Heart left ventricle (tissue), 16 donors: ENCODE measurements around the gene SUFU. TPM values are rescaled to one million over a fixed set of nuclear protein-coding genes. Genes with fewer than 3 reads are reported as not detected.

Source experiments
- ATAC-seq, 4 donors: fragments of 200-7000 bp; cut with Tn5 transposase; one replicate each; pipeline ENCODE4 v1.9.1; 2020 to 2022; ENCODE audit warnings: moderate library complexity in 4 of 4, mild to moderate bottlenecking in 3 of 4, moderate number of reproducible peaks in 1 of 4
- DNase-seq, 5 donors: peaks; one replicate each; pipeline ENCODE4 v3.0.0-alpha.2; 2020
- H3K27ac ChIP-seq, 12 donors: fragments of 200-600 bp; sonication (generic) in 4 of 12; one replicate each; pipeline versions ENCODE4 v1.5.0 to v1.8.0; 2016 to 2022; ENCODE audit warnings: mild to moderate bottlenecking in 2 of 12
- H3K27me3 ChIP-seq, 9 donors: fragments of 200-600 bp; sonication (generic) in 2 of 9; one replicate each; pipeline versions ENCODE4 v1.5.1 to v1.8.0; 2016 to 2022; ENCODE audit warnings: mild to moderate bottlenecking in 3 of 9
- H3K36me3 ChIP-seq, 9 donors: fragments of 200-600 bp; sonication (generic) in 2 of 9; one replicate each; pipeline versions ENCODE4 v1.5.0 to v1.8.0; 2018 to 2022; ENCODE audit warnings: mild to moderate bottlenecking in 2 of 9
- H3K4me1 ChIP-seq, 12 donors: fragments of 200-600 bp; sonication (generic) in 4 of 12; one replicate each; pipeline versions ENCODE4 v1.5.0 to v1.8.0; 2016 to 2022; ENCODE audit warnings: mild to moderate bottlenecking in 3 of 12
- H3K4me3 ChIP-seq, 12 donors: fragments of 200-600 bp; sonication (generic) in 4 of 12; one replicate each; pipeline versions ENCODE4 v1.5.0 to v1.8.0; 2017 to 2022; ENCODE audit warnings: mild to moderate bottlenecking in 9 of 12, moderate library complexity in 4 of 12
- H3K9me3 ChIP-seq, 12 donors: fragments of 200-600 bp; sonication (generic) in 4 of 12; one replicate each; pipeline versions ENCODE4 v1.5.0 to v1.8.0; 2016 to 2022; ENCODE audit warnings: mild to moderate bottlenecking in 1 of 12
- CTCF ChIP-seq, 12 donors: fragments of 200-600 bp; sonication (generic) in 4 of 12; IDR thresholded peaks; one replicate each; pipeline versions ENCODE4 v1.5.0 to v1.8.0; 2018 to 2022; ENCODE audit warnings: antibody characterized with exemption in 12 of 12, mild to moderate bottlenecking in 5 of 12
- POLR2A ChIP-seq, 2 donors: fragments of 450-650 bp; IDR thresholded peaks; one replicate each; pipeline ENCODE4 v1.6.1; 2017; ENCODE audit warnings: antibody characterized with exemption in 2 of 2, mild to moderate bottlenecking in 2 of 2, moderate library complexity in 2 of 2
- WGBS, 4 donors: extraction: QIAGEN DNeasy Blood & Tissue Kit in 2 of 4; methylation state at CpG; one replicate each; pipeline versions ENCODE4 v1.1.5 to v1.1.7; 2013 to 2018; 5-methylcytosine and 5-hydroxymethylcytosine counted together
- intact Hi-C, 10 donors: fragments of 100-400 bp; cut with DNase I; formaldehyde crosslinking; loops; one replicate each; pipeline versions ENCODE4 v1.11.1 to v1.14.2; 2022
- polyA plus RNA-seq, 2 donors: library from polyadenylated mRNA; stranded (reverse); fragments of 200-250 nt; gene quantifications; one replicate each; pipeline ENCODE4 v1.2.3, GENCODE V29; 2013
- total RNA-seq, 9 donors: library from RNA; depleted of rRNA in 2 of 9; stranded (reverse); fragments of >200 nt in 2 of 9; fragmentation: NEBNext Ultra II Directional in 3 of 9; extraction: Animal tissue kit (Norgen Biotek cat#: 25700) in 3 of 9; gene quantifications; one replicate each; pipeline versions ENCODE4 v1.1.0 to v1.2.4, GENCODE V29; 2016 to 2023
- donor health status: ischemic (EF 13 %, LVEDD 7.1; RV severe dilation, severe dysfunction).
- donor health status: healthy with polysubstance abuse.
- donor health status: DM: no; HTN: yes; CAD: no.
- donor health status: DM: no; HTN: no; CAD: no.
- donor health status: ischemic (EF 25% LVEDD 6.9; RV normal size, moderate dysfunction).
- donor health status: ischemic (EF 25% LVEDD 5.7; RV mildly dilated, moderate dysfunction).
- donor health status: healthy.
- donor health status: DM: yes; HTN: yes; CAD: no.
- donor health status: ischemic (EF 35%, LVEDD 5.7; RV mildly dilated, moderate dysfunction).
- donor health status: nonischemic (EF 11% LVEDD 7.7; RV severe dilation, severe dysfunction).
- donor health status: DM: yes; HTN: yes; CAD: no.
- donor health status: PGD.
- donor health status: ischemic (EF 29% LVEDD 5.4; RV normal size, mild dysfunction).
- donor health status: nonischemic (EF 23%, LVEDD 6.1; RV moderate dilation, normal function).

The SUFU gene
- total and polyA plus RNA-seq, 11 donors, result 3.7 to 12.7 (median 7.5) TPM

- DNase-seq (peak in 2 of 5 donors; percentile 20 to 25), ATAC-seq (no peak)
- peak overlapping the region in 10 of 12 donors; percentile 68 to 91 (median 79) for H3K27ac ChIP-seq
- H3K9me3 ChIP-seq, result no peaks in the 10 kb centered on the region
- intact Hi-C loops, result no loop called here
- H3K36me3 ChIP-seq, result peaks cover 0 to 20% (median 8%) of the 10 kb centered on the region in 9 donors
- H3K4me1 ChIP-seq, result peaks cover 23 to 88% (median 63%) of the 10 kb centered on the region in 12 donors
- TF ChIP-seq POLR2A (IDR thresholded peaks at IDR 0.05) (no peak), CTCF (IDR thresholded peaks at IDR 0.05) (no peak)
- 87 to 93% (median 89%) methylated on average over 8 to 10 of the region's 10 CpGs for WGBS, 4 donors
- no peaks in the 10 kb centered on the region for H3K27me3 ChIP-seq
- no peak overlapping the region for H3K4me3 ChIP-seq
These were observed 128.0 kb downstream of the SUFU start for GRCh38 chr10:102631525-102632393.

GRCh38 chr10:102632394-102633111 is 128.8 kb downstream of the SUFU start:
- Histone ChIP-seq H3K4me3 (peak overlapping the region in 1 of 12 donors; percentile 7), H3K27me3 (no peaks in the 10 kb centered on the region), H3K9me3 (no peaks in the 10 kb centered on the region), H3K36me3 (peaks cover 0 to 20% (median 8%) of the 10 kb centered on the region in 9 donors), H3K27ac (peak overlapping the region; percentile 36 to 91 (median 76)), H3K4me1 (peaks cover 18 to 80% (median 55%) of the 10 kb centered on the region in 12 donors)
- ATAC-seq, result peak; percentile 17 to 54 (median 34)
- no peak for TF ChIP-seq CTCF (IDR thresholded peaks at IDR 0.05)
- TF ChIP-seq POLR2A (IDR thresholded peaks at IDR 0.05), result no peak
- intact Hi-C loops, result no loop called here
- peak in 3 of 5 donors; percentile 27 to 67 (median 57) for DNase-seq
- WGBS, 4 donors, result 27 to 30% (median 29%) methylated on average over 5 of the region's 5 CpGs

GRCh38 chr10:102633287-102633686 is 129.5 kb downstream of the SUFU start:
- no peak for TF ChIP-seq POLR2A (IDR thresholded peaks at IDR 0.05)
- TF ChIP-seq CTCF (IDR thresholded peaks at IDR 0.05), result no peak
- peak in 3 of 5 donors; percentile 57 to 70 (median 65) for DNase-seq
- Histone ChIP-seq H3K27me3 (no peaks in the 10 kb centered on the region), H3K27ac (peak overlapping the region; percentile 36 to 91 (median 76)), H3K4me1 (peaks cover 12 to 73% (median 47%) of the 10 kb centered on the region in 12 donors), H3K4me3 (peak overlapping the region in 1 of 12 donors; percentile 7), H3K9me3 (no peaks in the 10 kb centered on the region), H3K36me3 (peaks cover 0 to 20% (median 8%) of the 10 kb centered on the region in 9 donors)
- ATAC-seq, result peak in 3 of 4 donors; percentile 25 to 40 (median 30)
- intact Hi-C loops, result no loop called here
- WGBS, 4 donors, result 23 to 29% (median 25%) methylated on average over 6 of the region's 6 CpGs

GRCh38 chr10:102633848-102634247 is 130.1 kb downstream of the SUFU start:
- Histone ChIP-seq H3K27me3 (no peaks in the 10 kb centered on the region), H3K36me3 (peaks cover 0 to 18% (median 8%) of the 10 kb centered on the region in 9 donors), H3K4me3 (no peak overlapping the region), H3K27ac (peak overlapping the region in 11 of 12 donors; percentile 68 to 91 (median 77)), H3K4me1 (peaks cover 12 to 67% (median 42%) of the 10 kb centered on the region in 12 donors), H3K9me3 (no peaks in the 10 kb centered on the region)
- intact Hi-C loops, result no loop called here
- peak in 1 of 4 donors; percentile 16 for ATAC-seq
- TF ChIP-seq CTCF (IDR thresholded peaks at IDR 0.05) (no peak), POLR2A (IDR thresholded peaks at IDR 0.05) (no peak)
- 67 to 80% (median 70%) methylated on average over 4 to 5 of the region's 5 CpGs for WGBS, 4 donors
- DNase-seq, result peak in 3 of 5 donors; percentile 21 to 41 (median 24)
